ENCODE data around the gene FLT4.

DNA sequence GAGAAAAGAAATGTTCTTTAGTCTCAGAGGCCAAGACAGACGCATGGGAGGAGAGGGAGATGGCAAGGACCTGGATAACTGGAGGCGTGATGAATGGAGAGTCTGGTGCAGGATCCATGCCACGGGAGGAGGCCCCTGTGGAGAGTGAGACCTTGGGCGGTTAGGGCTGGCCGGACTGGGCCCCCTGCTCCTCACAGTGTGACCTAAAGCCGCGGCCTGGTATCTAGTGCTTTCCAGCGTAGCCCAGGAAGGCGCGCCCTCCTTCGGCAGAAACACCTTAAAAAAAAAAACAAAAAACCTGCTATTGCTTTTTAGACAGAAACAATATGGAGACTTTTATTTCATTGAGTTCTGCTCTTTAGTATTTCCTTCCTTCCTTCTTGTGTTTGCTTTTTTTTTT lies 91.2 kb downstream of the FLT4 start:
- TF ChIP-seq, protein P1, sequence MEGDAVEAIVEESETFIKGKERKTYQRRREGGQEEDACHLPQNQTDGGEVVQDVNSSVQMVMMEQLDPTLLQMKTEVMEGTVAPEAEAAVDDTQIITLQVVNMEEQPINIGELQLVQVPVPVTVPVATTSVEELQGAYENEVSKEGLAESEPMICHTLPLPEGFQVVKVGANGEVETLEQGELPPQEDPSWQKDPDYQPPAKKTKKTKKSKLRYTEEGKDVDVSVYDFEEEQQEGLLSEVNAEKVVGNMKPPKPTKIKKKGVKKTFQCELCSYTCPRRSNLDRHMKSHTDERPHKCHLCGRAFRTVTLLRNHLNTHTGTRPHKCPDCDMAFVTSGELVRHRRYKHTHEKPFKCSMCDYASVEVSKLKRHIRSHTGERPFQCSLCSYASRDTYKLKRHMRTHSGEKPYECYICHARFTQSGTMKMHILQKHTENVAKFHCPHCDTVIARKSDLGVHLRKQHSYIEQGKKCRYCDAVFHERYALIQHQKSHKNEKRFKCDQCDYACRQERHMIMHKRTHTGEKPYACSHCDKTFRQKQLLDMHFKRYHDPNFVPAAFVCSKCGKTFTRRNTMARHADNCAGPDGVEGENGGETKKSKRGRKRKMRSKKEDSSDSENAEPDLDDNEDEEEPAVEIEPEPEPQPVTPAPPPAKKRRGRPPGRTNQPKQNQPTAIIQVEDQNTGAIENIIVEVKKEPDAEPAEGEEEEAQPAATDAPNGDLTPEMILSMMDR (IDR thresholded peaks at IDR 0.05): no peak
- TF ChIP-seq POLR2A (IDR thresholded peaks at IDR 0.05): no peak

Measured in lower leg skin (tissue), 3 donors.